H9 (cell line): Measurements from ENCODE around the gene BAX. TPM values are rescaled to one million over a fixed set of nuclear protein-coding genes. Genes with fewer than 3 reads are reported as not detected.

Experiments used
- DNase-seq: peaks from one replicate; pipeline ENCODE4 v3.0.0-alpha.2; 2017
- H2AFZ ChIP-seq: one replicate; pipeline ENCODE4 v1.6.1; 2013; ENCODE audit warnings: mild to moderate bottlenecking, low read length, control low read depth, moderate library complexity
- H2AK5ac ChIP-seq: 2 replicates; pipeline ENCODE4 v1.6.1; 2013; ENCODE audit warnings: low read length, control low read depth, mixed read lengths; ENCODE audit not compliant: insufficient read length
- H2BK120ac ChIP-seq: one replicate; pipeline ENCODE4 v1.6.1; 2013; ENCODE audit warnings: low read depth, mild to moderate bottlenecking, low read length, control low read depth, inconsistent platforms; ENCODE audit not compliant: poor library complexity, severe bottlenecking
- H2BK12ac ChIP-seq: 2 replicates; pipeline ENCODE4 v1.6.1; 2013; ENCODE audit warnings: low read length, control low read depth, mixed read lengths, low read depth; ENCODE audit not compliant: insufficient read length
- H2BK15ac ChIP-seq: 2 replicates; pipeline ENCODE4 v1.6.1; 2013; ENCODE audit warnings: low read depth, low read length, control low read depth
- H2BK20ac ChIP-seq: one replicate; pipeline ENCODE4 v1.6.1; 2013; ENCODE audit warnings: low read depth, mild to moderate bottlenecking, low read length, control low read depth, inconsistent platforms; ENCODE audit not compliant: poor library complexity, severe bottlenecking
- H2BK5ac ChIP-seq: 2 replicates; pipeline ENCODE4 v1.6.1; 2013; ENCODE audit warnings: low read length, control low read depth, mixed read lengths; ENCODE audit not compliant: insufficient read length
- H3K14ac ChIP-seq: 2 replicates; pipeline ENCODE4 v1.6.1; 2013; ENCODE audit warnings: low read length, control low read depth; ENCODE audit not compliant: insufficient read depth
- H3K18ac ChIP-seq: 2 replicates; pipeline ENCODE4 v1.6.1; 2013; ENCODE audit warnings: low read depth, mild to moderate bottlenecking, mixed read lengths, low read length, control low read depth; ENCODE audit not compliant: insufficient read length
- H3K23ac ChIP-seq: 2 replicates; pipeline ENCODE4 v1.6.1; 2013; ENCODE audit warnings: low read length, control low read depth, mixed read lengths, low read depth; ENCODE audit not compliant: insufficient read length
- H3K23me2 ChIP-seq: 2 replicates; pipeline ENCODE4 v1.6.1; 2013; ENCODE audit warnings: low read depth, mild to moderate bottlenecking, mixed read lengths, low read length, control low read depth; ENCODE audit not compliant: insufficient read length, poor library complexity, severe bottlenecking
- H3K27ac ChIP-seq: 2 replicates; pipeline ENCODE4 v1.5.1; 2013; ENCODE audit warnings: low read length, control low read depth, mixed read lengths, low read depth; ENCODE audit not compliant: insufficient read length
- H3K27me3 ChIP-seq: 2 replicates; pipeline ENCODE4 v1.6.1; 2013; ENCODE audit warnings: low read length, control low read depth, inconsistent platforms; ENCODE audit not compliant: insufficient read depth
- H3K4ac ChIP-seq: 2 replicates; pipeline ENCODE4 v1.6.1; 2013; ENCODE audit warnings: low read depth, mild to moderate bottlenecking, control low read depth, inconsistent platforms, low read length, moderate library complexity
- H3K4me1 ChIP-seq: 2 replicates; pipeline ENCODE4 v1.6.1; 2013; ENCODE audit warnings: low read length, control low read depth, inconsistent platforms; ENCODE audit not compliant: insufficient read depth
- H3K4me2 ChIP-seq: 2 replicates; pipeline ENCODE4 v1.6.1; 2013; ENCODE audit warnings: low read length, control low read depth, mixed read lengths; ENCODE audit not compliant: insufficient read length, insufficient read depth
- H3K56ac ChIP-seq: 2 replicates; pipeline ENCODE4 v1.6.1; 2013; ENCODE audit warnings: low read depth, mild to moderate bottlenecking, mixed read lengths, low read length, control low read depth; ENCODE audit not compliant: insufficient read length
- H3K79me1 ChIP-seq: 2 replicates; pipeline ENCODE4 v1.6.1; 2013; ENCODE audit warnings: low read depth, mild to moderate bottlenecking, moderate library complexity, low read length, control low read depth, inconsistent platforms; ENCODE audit not compliant: insufficient read depth, poor library complexity, severe bottlenecking
- H3K79me2 ChIP-seq: 2 replicates; pipeline ENCODE4 v1.6.1; 2013; ENCODE audit warnings: low read length, control low read depth, inconsistent platforms; ENCODE audit not compliant: insufficient read depth
- H3K9ac ChIP-seq: 2 replicates; pipeline ENCODE4 v1.6.1; 2013; ENCODE audit warnings: low read length, control low read depth, mixed read lengths; ENCODE audit not compliant: insufficient read length; ENCODE audit errors: extremely low read depth
- H3K9me3 ChIP-seq: one replicate; pipeline ENCODE4 v1.6.1; 2013; ENCODE audit warnings: low read depth, low read length, inconsistent platforms; ENCODE audit not compliant: control insufficient read depth
- H3T11ph ChIP-seq: one replicate; pipeline ENCODE4 v1.6.1; 2013; ENCODE audit warnings: mild to moderate bottlenecking, low read length, control low read depth, inconsistent platforms
- H4K20me1 ChIP-seq: one replicate; pipeline ENCODE4 v1.6.1; 2013; ENCODE audit not compliant: control insufficient read depth, insufficient read length, insufficient read depth
- H4K5ac ChIP-seq: 2 replicates; pipeline ENCODE4 v1.6.1; 2013; ENCODE audit warnings: low read depth, mild to moderate bottlenecking, mixed read lengths, low read length, control low read depth; ENCODE audit not compliant: insufficient read length
- H4K8ac ChIP-seq: replicated peaks from 2 replicates; pipeline ENCODE4 v1.6.1; 2013; ENCODE audit warnings: low read length, control low read depth, mixed read lengths, low read depth; ENCODE audit not compliant: insufficient read length
- H4K91ac ChIP-seq: 2 replicates; pipeline ENCODE4 v1.6.1; 2013; ENCODE audit warnings: low read depth, mild to moderate bottlenecking, moderate library complexity, mixed read lengths, low read length, control low read depth; ENCODE audit not compliant: insufficient read length
- H3K27ac Mint-ChIP-seq, 3 experiments: 2 replicates in 2 of 3; 3 replicates in 1 of 3; pipeline ENCODE4 v1.8.0; 2020 to 2021; ENCODE audit warnings: mixed read lengths in 3 of 3, mild to moderate bottlenecking in 1 of 3, moderate library complexity in 1 of 3
- H3K27me3 Mint-ChIP-seq: 2 replicates; pipeline ENCODE4 v1.8.0; 2021; ENCODE audit warnings: low read depth, mild to moderate bottlenecking, moderate library complexity, mixed read lengths
- H3K36me3 Mint-ChIP-seq, 3 experiments: 2 replicates in 2 of 3; 3 replicates in 1 of 3; pipeline ENCODE4 v1.8.0; 2020 to 2021; ENCODE audit warnings: low read depth in 3 of 3, mixed read lengths in 3 of 3; ENCODE audit not compliant: insufficient read depth in 1 of 3
- H3K4me1 Mint-ChIP-seq, 2 experiments: 2 replicates each; pipeline ENCODE4 v1.8.0; 2020; ENCODE audit warnings: mixed read lengths in 2 of 2
- H3K4me3 Mint-ChIP-seq, 2 experiments: 2 replicates in 1 of 2; 3 replicates in 1 of 2; pipeline ENCODE4 v1.8.0; 2020 to 2021; ENCODE audit warnings: mild to moderate bottlenecking in 2 of 2, mixed read lengths in 2 of 2, moderate library complexity in 1 of 2
- H3K9me3 Mint-ChIP-seq, 2 experiments: 2 replicates in 1 of 2; 3 replicates in 1 of 2; pipeline ENCODE4 v1.8.0; 2020; ENCODE audit warnings: mild to moderate bottlenecking in 2 of 2, mixed read lengths in 2 of 2, moderate library complexity in 1 of 2
- CTCF ChIP-seq: fragments of 200-600 bp; sonication (generic); conservative IDR thresholded peaks from 3 replicates; pipeline ENCODE4 v1.8.0; 2021; ENCODE audit warnings: antibody characterized with exemption, mild to moderate bottlenecking
- WGBS: extraction: QIAGEN DNeasy Blood & Tissue Kit; methylation state at CpG from one replicate; pipeline ENCODE4 v1.1.7; 2013; ENCODE audit warnings: missing lambda C conversion rate, low lambda C conversion rate, mixed read lengths; ENCODE audit not compliant: insufficient read length; ENCODE audit errors: extremely low coverage; 5-methylcytosine and 5-hydroxymethylcytosine counted together
- total RNA-seq: library from RNA; stranded (reverse); gene quantifications from 2 replicates; pipeline ENCODE4 v1.2.1, GENCODE V29; 2021

The BAX gene
- total RNA-seq, 1 experiment from 2014 or later, result 310 TPM

- no peaks in the 10 kb centered on the region; the same call in 1 of the 2 replicates for H3K4me1 ChIP-seq
- peaks cover 24 to 67% (median 60%) of the 10 kb centered on the region in 3 experiments for H3K36me3 Mint-ChIP-seq
- H3K79me2 ChIP-seq, result no peaks in the 10 kb centered on the region; the same call in 1 of the 2 replicates
- H3K18ac ChIP-seq, result no peak overlapping the region
- H3T11ph ChIP-seq, result no peak overlapping the region
- no peaks in the 10 kb centered on the region for H3K27me3 ChIP-seq
- no peak overlapping the region for H2BK12ac ChIP-seq
- no peak overlapping the region for H4K91ac ChIP-seq
- H4K20me1 ChIP-seq, result no peaks in the 10 kb centered on the region
- no peak overlapping the region for H3K4ac ChIP-seq
- no peak overlapping the region for H3K9ac ChIP-seq
- H3K79me1 ChIP-seq, result no peaks in the 10 kb centered on the region
- no peak; the same call in 2 of the 3 replicates for TF ChIP-seq CTCF
- peaks cover 2% of the 10 kb centered on the region for H3K23me2 ChIP-seq
- no peak overlapping the region for H2BK5ac ChIP-seq
- H3K14ac ChIP-seq, result no peak overlapping the region
- H3K27ac Mint-ChIP-seq, result peak overlapping the region in 1 of 3 experiments; percentile 6; a peak in 1 of 7 replicates
- H3K9me3 Mint-ChIP-seq, result no peaks in the 10 kb centered on the region
- H3K4me1 Mint-ChIP-seq, result peaks cover 17 to 20% of the 10 kb centered on the region in 2 experiments
- H3K4me2 ChIP-seq, result no peak overlapping the region
- no peak overlapping the region for H2BK20ac ChIP-seq
- H2BK120ac ChIP-seq, result no peak overlapping the region
- no peak overlapping the region for H3K56ac ChIP-seq
- WGBS, result no CpG with 5 or more reads among the region's 7 CpGs
- H2AFZ ChIP-seq, result no peak overlapping the region
- H3K27ac ChIP-seq, result no peak overlapping the region
- H4K8ac ChIP-seq, result no peak overlapping the region
- no peak overlapping the region for H4K5ac ChIP-seq
- no peak overlapping the region for H2BK15ac ChIP-seq
- H3K27me3 Mint-ChIP-seq, result no peaks in the 10 kb centered on the region
- no peaks in the 10 kb centered on the region for H3K9me3 ChIP-seq
- DNase-seq, result no peak
- no peak overlapping the region for H3K23ac ChIP-seq
- H2AK5ac ChIP-seq, result no peak overlapping the region
- no peak overlapping the region for H3K4me3 Mint-ChIP-seq
Observed at GRCh38 chr19:48987323-48987722, 32.6 kb downstream of the BAX start.
